H1 (cell line): ENCODE measurements around the gene DLL4. TPM values are rescaled to one million over a fixed set of nuclear protein-coding genes. Genes with fewer than 3 reads are reported as not detected.
A peak's percentile ranks its signal among the peaks of the same experiment; 100 is the strongest.

ENCODE experiments used
- CTCF ChIA-PET: fragments of 300-600 bp; sonication (Branson Sonifier 250); formaldehyde crosslinking; loops from one replicate; lab custom pipeline; 2021; ENCODE audit not compliant: partially characterized antibody; lab: Charles Lee
- POLR2A ChIA-PET: fragments of 300-600 bp; sonication (Branson Sonifier 250); formaldehyde crosslinking; loops from one replicate; lab custom pipeline; 2021; ENCODE audit warnings: inconsistent platforms; ENCODE audit not compliant: partially characterized antibody; lab: Charles Lee
- DNase-seq, 2 experiments: peaks; one replicate each; pipeline versions ENCODE4 v3.0.0 to v3.0.0-alpha.2; 2010 to 2022; ENCODE audit warnings: low spot score in 2 of 2, low read depth in 1 of 2, mixed read lengths in 1 of 2
- FAIRE-seq: peaks from 2 replicates; lab custom pipeline; 2011; peaks lifted over from hg19 to GRCh38; lab: Jason Lieb, UNC
- H2AFZ ChIP-seq: 2 replicates; pipeline ENCODE4 v1.8.1; 2012; ENCODE audit warnings: low read length, inconsistent platforms
- H2AK5ac ChIP-seq: 2 replicates; pipeline ENCODE4 v1.6.1; 2013; ENCODE audit warnings: low read depth, low read length
- H2BK120ac ChIP-seq: replicated peaks from 2 replicates; pipeline ENCODE3; 2013; ENCODE audit warnings: low read depth, low read length, inconsistent platforms
- H2BK12ac ChIP-seq: 2 replicates; pipeline ENCODE4 v1.6.1; 2013; ENCODE audit warnings: low read depth, low read length
- H2BK15ac ChIP-seq: 2 replicates; pipeline ENCODE4 v1.6.1; 2013; ENCODE audit warnings: low read length
- H2BK20ac ChIP-seq: 2 replicates; pipeline ENCODE4 v1.6.1; 2013; ENCODE audit warnings: low read length
- H2BK5ac ChIP-seq: 2 replicates; pipeline ENCODE4 v1.6.1; 2013; ENCODE audit warnings: low read depth, low read length
- H3K14ac ChIP-seq: 2 replicates; pipeline ENCODE4 v1.6.1; 2013; ENCODE audit warnings: inconsistent platforms; ENCODE audit not compliant: insufficient read length
- H3K18ac ChIP-seq: 2 replicates; pipeline ENCODE4 v1.6.1; 2013; ENCODE audit warnings: low read length; ENCODE audit errors: extremely low read depth
- H3K23ac ChIP-seq: 2 replicates; pipeline ENCODE4 v1.6.1; 2013; ENCODE audit warnings: inconsistent platforms; ENCODE audit not compliant: insufficient read length
- H3K23me2 ChIP-seq: 2 replicates; pipeline ENCODE4 v1.6.1; 2013; ENCODE audit warnings: low read depth, low read length
- H3K27ac ChIP-seq: 2 replicates; pipeline ENCODE4 v1.6.1; 2011; ENCODE audit warnings: low read depth, low read length, inconsistent platforms
- H3K27me3 ChIP-seq, 4 experiments: replicated peaks in 1 of 4; 1 replicate in 1 of 4; 2 replicates in 3 of 4; pipeline versions ENCODE4 v1.6.1 to v1.8.1; 2011 to 2013; ENCODE audit warnings: low read length in 3 of 4, mild to moderate bottlenecking in 3 of 4, inconsistent platforms in 2 of 4, mixed read lengths in 2 of 4, moderate library complexity in 1 of 4; ENCODE audit not compliant: control insufficient read depth in 3 of 4, insufficient read depth in 3 of 4; ENCODE audit errors: extremely low read depth in 1 of 4
- H3K36me3 ChIP-seq, 4 experiments: 2 replicates each; pipeline versions ENCODE4 v1.6.1 to v1.8.1; 2011 to 2013; ENCODE audit warnings: mild to moderate bottlenecking in 4 of 4, low read length in 3 of 4, moderate library complexity in 2 of 4, control low read depth in 1 of 4, inconsistent platforms in 1 of 4; ENCODE audit not compliant: insufficient read depth in 4 of 4, control insufficient read depth in 2 of 4
- H3K4ac ChIP-seq: replicated peaks from 2 replicates; pipeline ENCODE3; 2013; ENCODE audit warnings: low read length, low read depth, mixed read lengths, inconsistent platforms; ENCODE audit not compliant: insufficient read length
- H3K4me1 ChIP-seq, 4 experiments: replicated peaks in 1 of 4; 1 replicate in 1 of 4; 2 replicates in 3 of 4; pipeline versions ENCODE4 v1.6.1 to v1.8.1; 2011 to 2013; ENCODE audit warnings: low read length in 3 of 4, inconsistent platforms in 2 of 4, mixed read lengths in 1 of 4; ENCODE audit not compliant: insufficient read depth in 4 of 4, control insufficient read depth in 3 of 4
- H3K4me2 ChIP-seq, 2 experiments: 2 replicates each; pipeline versions ENCODE4 v1.6.1 to v1.8.1; 2011 to 2013; ENCODE audit warnings: low read depth in 2 of 2, low read length in 2 of 2, control low read depth in 1 of 2, inconsistent platforms in 1 of 2, mild to moderate bottlenecking in 1 of 2; ENCODE audit not compliant: insufficient read depth in 1 of 2
- H3K4me3 ChIP-seq, 4 experiments: fragments of 200-600, 300-600 bp in 1 of 4; sonication (generic), shearing (Covaris generic), sonication (Bioruptor Twin) in 1 of 4; 2 replicates each; pipeline versions ENCODE4 v1.5.1 to v1.8.1; 2011 to 2016; ENCODE audit warnings: low read length in 4 of 4, low read depth in 3 of 4, control low read depth in 2 of 4, inconsistent platforms in 2 of 4, mild to moderate bottlenecking in 2 of 4, mixed read lengths in 1 of 4, moderate library complexity in 1 of 4; ENCODE audit not compliant: insufficient read depth in 2 of 4; ENCODE audit errors: extremely low read depth in 1 of 4
- H3K56ac ChIP-seq: replicated peaks from 2 replicates; pipeline ENCODE3; 2013; ENCODE audit warnings: low read depth, mild to moderate bottlenecking, mixed read lengths, low read length, inconsistent platforms; ENCODE audit not compliant: insufficient read length
- H3K79me1 ChIP-seq: 2 replicates; pipeline ENCODE4 v1.6.1; 2013; ENCODE audit warnings: low read depth, low read length, control low read depth
- H3K79me2 ChIP-seq, 2 experiments: 2 replicates each; pipeline versions ENCODE4 v1.6.1 to v1.8.1; 2012 to 2013; ENCODE audit warnings: low read length in 2 of 2, mild to moderate bottlenecking in 2 of 2, inconsistent platforms in 1 of 2; ENCODE audit not compliant: insufficient read depth in 2 of 2, control insufficient read depth in 1 of 2
- H3K9ac ChIP-seq, 4 experiments: replicated peaks in 1 of 4; 1 replicate in 1 of 4; 2 replicates in 3 of 4; pipeline versions ENCODE4 v1.6.1 to v1.8.1; 2011 to 2013; ENCODE audit warnings: low read depth in 3 of 4, low read length in 3 of 4, control low read depth in 2 of 4, mild to moderate bottlenecking in 2 of 4, moderate library complexity in 2 of 4, inconsistent platforms in 1 of 4; ENCODE audit errors: extremely low read depth in 1 of 4
- H3K9me3 ChIP-seq, 2 experiments: 2 replicates each; pipeline versions ENCODE4 v1.6.1 to v1.8.1; 2012 to 2013; ENCODE audit warnings: mild to moderate bottlenecking in 2 of 2, moderate library complexity in 2 of 2, control low read depth in 1 of 2, inconsistent platforms in 1 of 2, low read depth in 1 of 2, low read length in 1 of 2, mixed read lengths in 1 of 2; ENCODE audit not compliant: insufficient read depth in 2 of 2
- H4K20me1 ChIP-seq, 2 experiments: replicated peaks in 1 of 2; 2 replicates each; pipeline versions ENCODE3 to v1.8.1; 2011 to 2013; ENCODE audit warnings: inconsistent platforms in 2 of 2, low read length in 2 of 2, mild to moderate bottlenecking in 1 of 2; ENCODE audit not compliant: insufficient read depth in 2 of 2, control insufficient read depth in 1 of 2
- H4K5ac ChIP-seq: 2 replicates; pipeline ENCODE4 v1.6.1; 2013; ENCODE audit warnings: low read length, low read depth, mixed read lengths, inconsistent platforms; ENCODE audit not compliant: insufficient read length
- H4K8ac ChIP-seq: 2 replicates; pipeline ENCODE4 v1.8.0; 2013; ENCODE audit warnings: mild to moderate bottlenecking, moderate library complexity, low read length, inconsistent platforms; ENCODE audit not compliant: insufficient read depth; ENCODE audit errors: extremely low read depth
- H4K91ac ChIP-seq: replicated peaks from 2 replicates; pipeline ENCODE3; 2013; ENCODE audit warnings: low read length, mixed read lengths, inconsistent platforms; ENCODE audit not compliant: insufficient read length
- BACH1 ChIP-seq: IDR thresholded peaks from 2 replicates; pipeline ENCODE4 v1.6.1; 2012; ENCODE audit warnings: low read length, improper control_type of control experiment
- BRCA1 ChIP-seq: IDR thresholded peaks from 2 replicates; pipeline ENCODE4 v1.6.1; 2012; ENCODE audit warnings: low read depth, low read length, improper control_type of control experiment
- CHD2 ChIP-seq: IDR thresholded peaks from 2 replicates; pipeline ENCODE4 v1.6.1; 2012; ENCODE audit warnings: low read length, improper control_type of control experiment
- HDAC2 ChIP-seq, 2 experiments: fragments of 300-600 bp in 1 of 2; sonication (generic) in 1 of 2; IDR thresholded peaks; 2 replicates each; pipeline ENCODE4 v1.6.1; 2011 to 2012; ENCODE audit warnings: low read depth in 2 of 2, low read length in 2 of 2, mild to moderate bottlenecking in 2 of 2, moderate library complexity in 2 of 2, borderline replicate concordance in 1 of 2, inconsistent platforms in 1 of 2
- NANOG ChIP-seq: IDR thresholded peaks from 2 replicates; pipeline ENCODE4 v1.6.1; 2011; ENCODE audit warnings: low read length, low read depth, mild to moderate bottlenecking, inconsistent platforms; ENCODE audit not compliant: insufficient read depth, poor library complexity, severe bottlenecking
- POLR2AphosphoS5 ChIP-seq: IDR thresholded peaks from 2 replicates; pipeline ENCODE4 v1.6.1; 2011; ENCODE audit warnings: low read depth, low read length
- POU5F1 ChIP-seq: IDR thresholded peaks from 2 replicates; pipeline ENCODE4 v1.6.1; 2011; ENCODE audit warnings: low read depth, mild to moderate bottlenecking, low read length, moderate library complexity
- RXRA ChIP-seq: IDR thresholded peaks from 2 replicates; pipeline ENCODE4 v1.6.1; 2011; ENCODE audit warnings: low read depth, mild to moderate bottlenecking, low read length, moderate library complexity; ENCODE audit not compliant: insufficient read depth
- SP1 ChIP-seq: IDR thresholded peaks from 2 replicates; pipeline ENCODE4 v1.6.1; 2011; ENCODE audit warnings: low read depth, low read length
- TAF1 ChIP-seq: IDR thresholded peaks from 2 replicates; pipeline ENCODE4 v1.6.1; 2011; ENCODE audit warnings: mild to moderate bottlenecking, low read depth, low read length
- TAF7 ChIP-seq: optimal IDR thresholded peaks from 2 replicates; pipeline ENCODE3; 2011; ENCODE audit warnings: low read depth, mild to moderate bottlenecking, inconsistent platforms, low read length, moderate library complexity, borderline replicate concordance
- TEAD4 ChIP-seq: IDR thresholded peaks from 2 replicates; pipeline ENCODE4 v1.6.1; 2012; ENCODE audit warnings: low read depth, low read length, inconsistent platforms, mixed read lengths
- WGBS, 2 experiments: shearing (Covaris generic) in 1 of 2; methylation state at CpG; one replicate each; pipeline versions ENCODE4 v1.1.6 to v1.1.7; 2013 to 2015; ENCODE audit warnings: low lambda C conversion rate in 2 of 2, mixed read lengths in 2 of 2, inconsistent platforms in 1 of 2, low coverage in 1 of 2, missing lambda C conversion rate in 1 of 2; ENCODE audit not compliant: insufficient replicate concordance in 2 of 2, insufficient coverage in 1 of 2, insufficient read length in 1 of 2; ENCODE audit errors: extremely low coverage in 1 of 2, missing lambda C conversion rate in 1 of 2; 5-methylcytosine and 5-hydroxymethylcytosine counted together
- polyA plus RNA-seq, 7 experiments: library from polyadenylated mRNA; depleted of rRNA in 3 of 7; stranded (reverse) in 5 of 7; unstranded in 2 of 7; fragments of >200 nt in 5 of 7; fragments of 200-250 nt in 2 of 7; gene quantifications; 1 replicate in 5 of 7; 2 replicates in 1 of 7; 4 replicates in 1 of 7; pipeline versions ENCODE4 v1.2.1 to v1.2.3, GENCODE V29; 2011 to 2013; ENCODE audit warnings: missing spikeins in 2 of 7, mixed read lengths in 2 of 7
- total RNA-seq: library from RNA; stranded (reverse); fragmentation: NEBNext Ultra II Directional; extraction: Animal tissue kit (Norgen Biotek cat#: 25700); gene quantifications from 2 replicates; pipeline ENCODE4 v1.2.1, GENCODE V29; 2021
- TF ChIP-seq, protein P1 (sequence below): IDR thresholded peaks from 2 replicates; pipeline ENCODE4 v1.6.1; 2012; ENCODE audit warnings: inconsistent platforms

The DLL4 gene
- total and polyA plus RNA-seq, 2 of the 8 experiments (the other 6 are each of a cell fraction or from before 2014, with no cell fraction given) = 0.23 to 0.60 TPM

DNA sequence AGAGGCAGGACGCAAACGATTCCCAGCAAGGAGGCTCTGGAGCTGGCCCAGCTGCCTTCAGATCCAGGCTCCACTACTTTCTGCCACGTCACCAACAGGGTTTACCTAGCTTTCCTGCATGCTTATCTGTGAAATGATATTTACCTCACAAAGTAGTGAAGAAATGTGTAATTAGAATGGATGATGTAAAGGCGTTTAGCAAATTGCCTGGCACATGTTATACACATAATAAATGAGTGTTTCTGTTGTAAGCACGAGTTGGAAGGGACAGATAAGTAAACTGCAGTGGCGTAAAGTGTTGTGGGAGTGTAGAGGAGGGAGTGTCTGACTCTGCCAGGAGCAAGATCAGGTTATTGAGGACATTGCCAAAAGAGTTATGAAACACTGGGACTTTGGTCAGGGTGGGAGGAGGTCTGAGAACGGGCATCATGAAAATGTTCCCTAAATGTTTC is 20.6 kb downstream of the DLL4 start:
- H3K36me3 ChIP-seq = peaks cover 0 to 8% (median 0%) of the 10 kb centered on the region in 4 experiments; a peak in 3 of 8 replicates
- FAIRE-seq = no peak
- no peak overlapping the region for H3K27ac ChIP-seq
- H4K8ac ChIP-seq = no peak overlapping the region
- H3K4me1 ChIP-seq = peaks cover 2 to 20% (median 7%) of the 10 kb centered on the region in 4 experiments
- 0 out of 2 replicates have a peak overlapping the region, but pooled peaks have one; percentile 8 for H2BK20ac ChIP-seq
- H3K9me3 ChIP-seq = no peaks in the 10 kb centered on the region
- POLR2A ChIA-PET = interaction anchor here (1.1 to 43.8 kb wide), 4 partner anchors 2 to 166 kb away, joined by 3 to 1505 read pairs (median 755); partner anchors contain the start of genes CHAC1, DLL4 and INO80
- H3K56ac ChIP-seq = no peak overlapping the region
- H3K4me3 ChIP-seq = no peak overlapping the region
- H2BK120ac ChIP-seq = no peak overlapping the region
- peaks cover 0 to 9% of the 10 kb centered on the region in 2 experiments; a peak in 2 of 4 replicates for H3K79me2 ChIP-seq
- H3K4ac ChIP-seq = no peak overlapping the region
- no peaks in the 10 kb centered on the region for H4K20me1 ChIP-seq
- H2AFZ ChIP-seq = no peak overlapping the region
- H3K23ac ChIP-seq = no peak overlapping the region
- H3K23me2 ChIP-seq = peaks cover 10% of the 10 kb centered on the region
- H3K79me1 ChIP-seq = no peaks in the 10 kb centered on the region
- no peak overlapping the region for H3K9ac ChIP-seq
- H3K18ac ChIP-seq = no peak overlapping the region
- H4K5ac ChIP-seq = no peak overlapping the region
- H2BK12ac ChIP-seq = peak overlapping the region; percentile 12; the same call in 1 of the 2 replicates
- H2BK5ac ChIP-seq = no peak overlapping the region
- no peak for DNase-seq
- H2AK5ac ChIP-seq = 0 out of 2 replicates have a peak overlapping the region, but pooled peaks have one; percentile 24
- 69% methylated on average over 7 of the region's 7 CpGs; no CpG with 5 or more reads in 1 of the 2 experiments for WGBS, 2 experiments
- H4K91ac ChIP-seq = no peak overlapping the region
- CTCF ChIA-PET = interaction anchor here (0.7 to 33.1 kb wide), 7 partner anchors 9 to 259 kb away, joined by 3 to 590 read pairs (median 7); partner anchors contain the start of gene DLL4
- no peaks in the 10 kb centered on the region for H3K27me3 ChIP-seq
- H3K14ac ChIP-seq = no peak overlapping the region
- no peak overlapping the region for H2BK15ac ChIP-seq
- H3K4me2 ChIP-seq = no peak overlapping the region
- TF ChIP-seq SP1 (no peak), POLR2AphosphoS5 (no peak), BACH1 (no peak), TEAD4 (no peak), NANOG (no peak), RXRA (no peak), BRCA1 (no peak), HDAC2 (IDR thresholded peaks at IDR 0.05; ENCODE audit: borderline replicate concordance in 1 of 2, low read depth in 2 of 2, low read length in 2 of 2) (no peak), CHD2 (no peak), POU5F1 (no peak), TAF1 (no peak), TAF7 (no peak)
- TF ChIP-seq, protein P1, sequence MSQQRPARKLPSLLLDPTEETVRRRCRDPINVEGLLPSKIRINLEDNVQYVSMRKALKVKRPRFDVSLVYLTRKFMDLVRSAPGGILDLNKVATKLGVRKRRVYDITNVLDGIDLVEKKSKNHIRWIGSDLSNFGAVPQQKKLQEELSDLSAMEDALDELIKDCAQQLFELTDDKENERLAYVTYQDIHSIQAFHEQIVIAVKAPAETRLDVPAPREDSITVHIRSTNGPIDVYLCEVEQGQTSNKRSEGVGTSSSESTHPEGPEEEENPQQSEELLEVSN = no peak
